Measurements from ENCODE around the gene KXD1.
A peak's percentile ranks its signal among the peaks of the same experiment; 100 is the strongest.
"Not testable (repeated sequence)": the region's sequence is repeated elsewhere in the genome, so short reads cannot be mapped to it uniquely, and the experiment has no call there.

KXD1 gene

DNA sequence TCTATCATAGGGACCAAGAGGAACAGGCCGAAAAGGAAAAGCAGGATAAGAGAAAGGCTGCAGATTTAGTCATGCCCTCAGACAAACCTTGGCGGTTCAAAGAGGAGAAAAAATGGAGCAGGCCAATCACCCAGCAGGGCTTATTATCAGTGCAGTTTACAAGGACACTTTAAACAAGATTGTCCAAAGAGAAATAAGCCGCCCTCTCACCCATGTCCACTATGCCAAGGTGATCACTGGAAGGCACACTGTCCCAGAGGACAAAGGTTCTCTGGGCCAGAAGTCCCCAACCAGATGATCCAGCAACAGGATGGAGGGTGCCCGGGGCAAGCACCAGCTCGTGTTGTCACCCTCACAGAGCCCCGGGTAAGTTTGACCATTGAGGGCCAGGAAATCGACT, 22.6 kb downstream of the KXD1 start:
- no peak for DNase-seq (ENCODE audit: low spot score)

DNA sequence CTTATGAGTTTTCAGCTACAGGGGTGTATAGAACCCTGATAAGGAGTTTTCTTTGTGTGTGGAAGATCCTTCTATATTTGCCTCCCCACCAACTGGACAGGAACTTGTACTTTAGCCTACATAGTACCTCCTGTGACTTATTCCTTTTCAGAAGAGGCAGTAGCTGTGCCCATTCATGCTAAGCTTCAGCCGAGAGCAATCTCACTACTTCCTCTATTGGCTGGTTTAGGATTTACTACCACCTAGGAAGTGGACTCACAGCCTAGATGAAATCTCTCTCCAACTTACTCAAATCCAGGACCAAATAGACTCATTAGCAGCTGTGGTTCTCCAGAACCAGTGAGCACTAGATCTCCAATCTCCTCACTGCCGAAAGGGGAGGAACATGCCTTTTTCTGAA, 28.6 kb downstream of the KXD1 start:
- DNase-seq (ENCODE audit: low spot score) = no peak

DNA sequence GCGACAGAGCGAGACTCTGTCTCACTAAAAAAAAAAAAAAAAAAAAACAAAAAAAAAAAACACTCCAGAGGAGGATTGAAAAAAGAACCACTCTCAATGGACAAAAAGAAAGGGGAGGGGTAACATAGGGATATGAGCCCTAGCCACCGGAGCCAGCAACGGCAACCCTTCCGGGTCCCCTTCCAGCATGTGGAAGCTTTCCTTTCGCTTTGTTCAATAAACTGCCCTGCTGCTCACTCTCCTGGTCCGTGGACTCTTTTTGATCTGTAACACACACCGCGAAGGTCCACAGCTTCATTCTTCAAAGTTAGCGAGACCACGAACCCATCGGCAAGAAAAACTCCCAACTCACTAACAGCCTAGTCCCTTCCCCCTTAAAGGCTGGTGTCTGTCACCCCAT, 29.9 kb downstream of the KXD1 start:
- DNase-seq (ENCODE audit: low spot score) = no peak

DNA sequence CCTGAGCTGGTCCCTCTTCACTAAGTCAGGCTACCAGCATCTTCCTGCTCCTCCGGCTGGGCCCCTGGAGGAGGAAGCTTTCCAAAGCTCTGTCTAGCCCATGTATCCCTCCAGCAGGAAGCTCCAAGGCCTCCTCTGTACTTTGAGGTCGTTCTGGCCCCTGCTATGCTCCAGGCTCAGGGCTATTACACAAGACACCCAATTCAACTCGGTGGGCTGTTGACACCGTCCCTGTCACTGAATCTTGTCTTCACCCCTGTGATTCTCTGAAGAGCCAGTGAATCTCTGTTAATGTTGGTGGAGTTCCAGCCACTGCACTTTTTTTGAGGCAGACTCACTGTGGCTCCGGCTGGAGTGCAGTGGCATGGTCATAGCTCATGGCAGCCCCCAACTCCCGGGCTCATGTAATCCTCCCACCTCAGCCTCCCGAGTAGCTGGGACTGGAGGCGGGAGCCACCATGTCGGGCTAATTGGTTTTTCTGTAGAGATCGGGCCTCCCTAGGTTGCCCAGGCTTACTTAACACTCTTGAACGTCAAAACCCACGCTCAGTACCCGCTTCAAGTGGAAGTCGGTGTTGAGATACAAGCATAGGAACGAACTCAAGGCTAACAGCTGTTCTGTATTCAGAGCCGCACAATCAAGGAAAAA, 30.4 kb downstream of the KXD1 start:
- no peak for DNase-seq (ENCODE audit: low spot score)

DNA sequence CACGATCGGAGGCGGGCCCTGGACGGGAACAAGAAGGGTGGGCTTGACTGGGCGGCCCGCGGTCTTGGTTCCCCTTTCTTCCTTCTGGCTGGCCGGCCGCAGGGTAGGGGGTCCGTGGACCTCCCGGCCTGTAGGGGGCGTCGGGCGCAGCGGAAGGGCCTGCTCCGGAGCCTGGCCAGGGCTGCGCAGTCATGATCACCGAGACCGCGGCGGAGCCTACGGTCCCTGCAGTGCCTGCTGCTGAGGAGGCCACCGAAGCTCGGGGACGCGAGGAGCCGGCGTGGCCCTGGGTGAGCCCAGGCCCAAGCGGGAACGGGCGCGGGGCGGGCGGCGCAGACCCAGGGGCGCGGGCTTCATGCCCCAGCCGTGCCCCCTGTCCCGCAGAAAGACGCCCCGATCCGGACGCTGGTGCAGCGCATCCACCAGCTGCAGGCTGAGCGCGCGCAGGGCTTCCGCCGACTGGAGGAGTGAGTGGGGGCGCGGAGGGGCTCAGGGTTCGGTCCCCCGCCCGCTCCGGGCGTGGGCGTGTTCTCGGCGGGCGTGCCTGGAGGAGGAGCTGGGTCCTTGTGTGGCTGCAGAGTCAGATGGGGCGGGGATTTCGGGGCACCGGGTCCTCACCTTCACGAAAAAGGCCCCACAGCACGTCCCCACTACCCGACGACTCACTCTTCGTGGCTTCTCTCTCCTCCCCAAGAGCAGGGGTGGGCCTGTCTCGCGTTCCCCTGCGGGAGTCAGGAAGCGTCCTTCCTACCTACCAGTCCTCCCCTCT, 31.1 kb downstream of the KXD1 start, which contains the start of gene REX1BD:
Gene REX1BD, plus strand, starts transcription at position 188 of the 769 bp plus-strand sequence. Its CDS starts 4 bp downstream, at position 192.
- DNase-seq (ENCODE audit: low spot score) = no peak

DNA sequence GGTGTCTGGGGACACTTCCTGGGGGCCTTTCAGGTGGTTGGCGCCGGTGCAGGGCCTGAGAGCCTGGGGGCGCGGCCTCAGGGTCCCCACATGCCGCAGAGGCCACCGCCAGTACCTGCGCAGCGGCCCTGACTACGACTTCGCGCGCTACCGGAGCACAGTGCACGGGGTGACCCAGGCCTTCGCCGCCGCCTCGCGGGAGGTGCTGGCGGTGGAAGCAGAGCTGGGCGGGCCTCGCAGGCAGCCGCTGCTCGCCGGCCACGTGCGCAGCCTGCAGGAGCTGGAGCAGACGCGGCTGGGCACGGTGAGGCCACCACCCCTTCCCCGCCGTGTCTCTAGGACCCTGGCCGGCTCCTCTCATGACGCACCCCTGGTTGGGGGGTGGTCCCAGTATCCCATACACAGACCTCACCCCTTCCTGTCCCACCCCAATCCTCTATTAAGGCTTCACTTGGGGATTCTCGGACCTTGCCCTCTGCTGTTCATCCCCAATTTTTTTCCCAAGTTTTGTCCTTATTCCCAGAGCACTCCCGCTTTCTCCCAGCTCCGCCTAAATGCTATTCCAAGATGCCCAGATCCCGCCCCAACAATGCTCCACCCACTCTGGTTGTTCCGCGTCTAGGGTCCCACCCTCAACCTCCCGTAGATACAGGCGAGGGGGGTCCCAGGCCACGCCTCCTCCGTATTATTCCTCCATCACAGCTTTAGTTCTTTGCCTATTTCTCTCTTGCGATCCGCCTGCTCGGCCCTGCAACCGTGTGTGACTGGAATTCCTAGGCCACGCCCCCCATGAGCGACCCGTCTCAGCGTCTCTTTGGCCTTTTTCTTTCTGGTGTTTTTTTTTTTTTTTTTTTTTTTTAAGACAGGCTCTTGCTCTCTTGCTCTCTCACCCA, 32.0 kb downstream of the KXD1 start:
- no peak for DNase-seq (ENCODE audit: low spot score)

DNA sequence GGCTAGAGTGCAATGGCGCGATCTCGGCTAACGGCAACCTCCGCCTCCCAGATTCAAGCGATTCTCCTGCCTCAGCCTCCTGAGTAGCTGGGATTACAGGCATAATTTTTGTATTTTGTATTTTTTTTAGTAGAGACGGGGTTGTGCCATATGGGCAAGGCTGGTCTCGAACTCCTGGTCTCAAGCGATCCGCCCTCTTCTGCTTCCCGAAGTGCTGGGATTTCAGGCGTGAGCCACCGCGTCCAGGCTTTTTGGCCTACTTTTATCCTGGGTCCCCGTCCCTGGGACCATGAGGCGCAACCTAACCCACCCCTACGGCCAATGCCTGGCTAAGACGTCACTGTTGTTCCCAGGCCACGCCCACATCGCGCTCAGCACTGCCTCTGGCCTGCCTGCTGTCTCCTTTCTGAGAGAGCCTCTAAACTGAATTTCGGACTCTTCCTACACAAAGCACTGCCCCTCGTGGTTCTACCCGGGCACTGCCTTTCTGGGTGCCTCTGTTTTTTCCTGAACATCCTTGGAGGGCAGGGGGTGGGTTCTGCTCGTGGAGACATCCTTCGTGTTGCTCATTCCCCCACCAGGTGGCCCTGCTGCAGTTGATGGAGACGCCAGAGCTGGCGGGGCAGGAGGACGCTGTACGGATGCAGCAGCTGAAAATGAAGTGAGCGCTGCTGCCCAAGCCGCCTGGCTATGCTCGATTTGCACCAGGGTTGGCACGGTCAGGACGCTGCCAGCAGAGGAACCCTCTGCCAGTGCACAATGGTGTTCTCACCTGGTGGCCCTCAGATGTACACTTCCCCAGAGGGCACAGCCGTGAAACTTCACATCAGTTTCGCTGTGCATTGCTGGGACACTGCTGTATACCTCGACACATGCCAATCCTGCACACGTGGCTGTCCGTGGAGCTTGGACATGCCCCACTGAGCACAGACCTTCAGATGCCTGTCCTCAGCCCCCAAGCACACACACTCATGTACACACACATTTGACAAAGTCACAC, 32.9 kb downstream of the KXD1 start:
- no peak for DNase-seq (ENCODE audit: low spot score)

DNA sequence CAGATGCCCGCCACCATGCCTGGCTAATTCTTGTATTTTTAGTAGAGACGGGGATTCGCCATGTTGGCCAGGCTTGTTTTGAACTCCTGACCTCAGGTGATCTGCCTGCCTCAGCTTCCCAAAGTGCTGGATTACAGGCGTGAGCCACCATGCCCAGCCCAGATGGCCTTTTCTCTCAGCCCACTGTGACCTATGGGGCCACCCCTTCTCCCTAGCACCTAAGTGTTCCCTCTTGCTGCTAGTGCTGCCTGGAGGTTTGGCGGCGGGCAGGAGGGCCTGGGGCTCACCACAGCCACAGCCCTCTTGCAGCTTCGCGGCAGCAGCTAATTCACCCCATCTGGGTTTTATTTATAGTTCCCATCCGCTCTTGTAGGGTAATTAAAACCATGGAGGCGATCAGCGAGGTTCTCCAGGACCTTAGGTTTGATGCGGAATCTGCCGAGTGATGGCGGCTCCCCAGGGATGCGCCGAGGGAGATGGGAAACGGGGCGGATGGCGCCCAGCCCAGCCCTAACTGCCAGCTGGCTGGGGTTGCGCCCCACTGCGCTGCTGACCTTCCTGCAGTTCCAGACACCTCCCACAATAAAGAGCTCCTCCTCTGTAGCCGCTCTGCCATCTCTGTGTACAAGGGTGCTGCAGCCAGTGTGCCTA, 34.2 kb downstream of the KXD1 start:
- DNase-seq (ENCODE audit: low spot score) = no peak

DNA sequence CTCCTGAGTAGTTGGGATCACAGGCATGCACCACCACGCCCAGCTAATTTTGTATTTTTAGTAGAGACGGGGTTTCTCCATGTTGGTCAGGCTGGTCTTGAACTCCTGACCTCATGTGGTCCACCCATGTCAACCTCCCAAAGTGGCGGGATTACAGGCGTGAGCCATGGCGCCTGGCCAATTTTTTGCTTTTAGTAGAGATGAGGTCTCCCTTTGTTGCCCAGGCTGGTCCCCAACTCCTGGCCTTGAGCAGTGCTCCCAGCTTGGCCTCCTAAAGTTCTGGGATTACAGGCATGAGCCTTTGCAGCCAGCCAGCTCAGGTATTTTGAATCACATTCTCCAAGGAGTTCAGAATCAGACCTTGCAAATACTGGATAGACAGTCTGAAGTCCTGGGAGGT, 35.1 kb downstream of the KXD1 start:
- DNase-seq (ENCODE audit: low spot score) = not testable (repeated sequence)

DNA sequence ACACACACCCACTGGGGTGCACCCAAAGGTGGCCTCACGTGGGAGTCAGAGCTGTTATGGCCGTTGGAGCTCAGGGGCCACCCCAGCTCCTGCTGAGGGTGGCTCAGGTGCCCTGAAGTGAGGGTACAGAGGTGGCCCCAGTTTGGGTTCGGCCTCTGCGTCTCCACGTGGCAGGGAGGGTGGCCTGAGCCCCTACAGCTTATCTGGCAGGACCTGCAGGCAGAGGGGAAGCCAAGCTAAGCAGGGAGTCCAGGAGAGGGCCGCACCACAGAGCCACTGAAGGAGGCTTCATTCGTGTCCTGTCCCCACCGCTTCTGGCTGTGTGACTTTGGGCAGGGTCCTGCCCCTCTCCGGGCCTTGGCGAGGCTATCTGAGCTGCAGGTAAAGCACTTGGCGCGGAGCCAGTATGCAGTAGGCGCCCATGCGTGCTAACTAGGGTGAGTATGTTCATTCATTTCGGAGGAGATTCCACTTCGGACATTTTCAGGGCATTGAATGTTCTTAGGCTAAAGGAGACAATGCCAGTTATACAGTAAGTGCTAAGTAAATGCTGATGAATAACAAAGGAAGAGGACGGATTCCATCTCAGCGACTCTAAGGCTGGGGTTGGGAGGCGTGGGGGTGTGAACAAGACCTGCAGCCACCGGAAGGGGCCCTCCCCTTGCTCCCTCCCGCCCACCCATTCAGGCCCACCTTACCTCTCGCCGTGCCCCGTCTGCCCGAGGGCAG, 35.9 kb downstream of the KXD1 start:
- no peak for DNase-seq (ENCODE audit: low spot score)

DNA sequence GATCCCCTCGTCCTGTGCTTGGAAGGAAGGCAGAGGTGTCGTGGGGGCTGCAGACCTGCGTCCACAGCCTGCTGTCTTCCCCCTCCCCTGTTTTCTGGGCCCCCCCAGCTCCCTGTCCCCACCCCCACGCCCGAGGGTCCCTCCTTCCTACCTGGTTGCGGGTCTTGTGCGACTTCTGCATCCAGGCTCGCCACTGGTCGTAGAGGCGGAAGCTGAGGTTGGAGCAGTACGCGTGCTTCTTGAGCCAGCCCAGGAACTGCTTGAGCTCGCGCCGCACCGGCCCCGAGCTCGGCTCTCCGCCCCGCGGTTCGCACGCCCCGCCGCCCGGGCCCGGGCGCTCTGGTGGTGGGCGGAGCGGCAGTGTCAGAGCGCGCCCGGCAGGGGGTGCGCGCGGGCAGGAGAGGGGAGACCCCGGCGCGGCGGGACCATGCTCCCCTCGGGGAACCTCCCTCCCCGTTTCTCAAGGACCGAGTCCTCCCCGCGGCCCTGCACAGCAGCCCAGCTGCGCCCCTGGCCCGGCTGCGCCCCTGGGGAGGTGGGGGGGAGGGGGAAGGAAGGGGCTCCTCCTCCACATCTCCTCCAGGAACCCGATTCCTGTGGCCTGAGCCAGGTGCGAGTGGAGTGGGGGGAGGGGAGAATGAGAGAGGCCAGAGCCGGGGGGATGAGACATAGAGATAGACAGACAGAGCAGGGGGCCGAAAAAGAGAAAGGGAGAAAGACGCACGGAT, 36.6 kb downstream of the KXD1 start:
- DNase-seq (ENCODE audit: low spot score) = peak; percentile 57

DNA sequence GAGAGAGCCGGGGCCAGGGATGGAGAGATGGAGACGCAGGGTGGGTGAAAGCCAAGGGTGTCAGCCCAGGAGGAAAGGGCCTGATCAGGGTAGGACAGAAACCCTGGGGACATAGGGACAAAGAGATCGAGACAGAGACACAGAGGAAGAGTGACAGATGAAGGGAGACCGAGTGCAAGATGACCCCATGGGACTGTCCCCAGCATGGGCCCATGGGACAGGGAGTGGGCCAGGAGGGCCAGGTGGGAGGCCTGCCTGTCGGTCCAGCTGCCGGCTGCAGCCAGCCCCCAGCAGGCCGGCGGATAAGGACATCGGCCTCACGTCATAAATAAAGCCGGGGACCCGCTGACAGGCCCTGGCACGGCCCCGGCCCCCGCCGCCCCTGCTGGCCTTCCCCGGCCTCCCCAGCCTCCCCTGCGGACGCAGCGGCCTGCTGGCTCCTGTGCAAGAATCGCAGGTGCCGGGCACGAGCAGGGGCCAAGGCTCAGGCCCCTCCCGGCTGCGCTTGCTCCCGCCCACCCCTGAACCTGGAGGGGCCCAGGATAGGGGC, 37.2 kb downstream of the KXD1 start:
- DNase-seq (ENCODE audit: low spot score) = no peak

DNA sequence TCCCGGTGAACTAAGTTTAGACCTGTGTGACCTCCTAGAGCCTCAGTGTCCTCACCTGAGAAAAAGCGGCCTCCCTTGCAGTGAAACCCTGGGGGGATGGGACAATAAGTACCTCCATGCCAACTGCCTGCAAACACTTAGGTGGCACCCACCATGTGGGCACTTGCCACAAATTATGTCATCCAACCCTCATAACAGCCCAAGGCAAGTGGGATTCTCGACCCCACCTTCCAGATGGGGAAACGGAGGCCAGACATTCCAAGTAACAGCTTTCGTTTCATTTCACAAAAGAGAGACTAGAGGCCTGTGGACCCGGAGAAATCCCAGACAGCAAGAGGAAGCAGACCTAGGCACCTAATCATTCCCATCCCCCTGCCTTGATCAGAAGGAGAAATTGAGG, 37.8 kb downstream of the KXD1 start:
- DNase-seq (ENCODE audit: low spot score) = no peak

DNA sequence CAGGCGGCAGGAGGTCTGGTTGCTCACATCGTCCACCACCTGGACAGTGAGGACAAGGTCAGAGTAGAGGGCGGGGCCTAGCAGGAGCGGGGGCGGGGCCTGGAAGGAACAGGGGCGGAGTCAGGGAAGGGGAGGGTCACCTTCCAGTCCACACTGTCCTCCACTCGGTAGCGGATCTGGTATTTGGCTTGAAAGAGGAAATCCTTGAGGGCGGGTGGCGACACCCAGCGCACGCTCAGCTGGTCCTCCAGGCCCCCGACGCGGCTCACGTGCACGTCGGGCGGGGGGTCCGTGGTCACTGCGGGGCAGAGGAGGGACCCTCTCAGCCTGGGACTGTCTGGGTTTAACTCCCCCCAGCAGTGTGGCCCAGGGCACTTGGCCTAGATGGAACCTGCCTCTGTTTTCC, 39.1 kb downstream of the KXD1 start:
- DNase-seq (ENCODE audit: low spot score) = peak; percentile 64

DNA sequence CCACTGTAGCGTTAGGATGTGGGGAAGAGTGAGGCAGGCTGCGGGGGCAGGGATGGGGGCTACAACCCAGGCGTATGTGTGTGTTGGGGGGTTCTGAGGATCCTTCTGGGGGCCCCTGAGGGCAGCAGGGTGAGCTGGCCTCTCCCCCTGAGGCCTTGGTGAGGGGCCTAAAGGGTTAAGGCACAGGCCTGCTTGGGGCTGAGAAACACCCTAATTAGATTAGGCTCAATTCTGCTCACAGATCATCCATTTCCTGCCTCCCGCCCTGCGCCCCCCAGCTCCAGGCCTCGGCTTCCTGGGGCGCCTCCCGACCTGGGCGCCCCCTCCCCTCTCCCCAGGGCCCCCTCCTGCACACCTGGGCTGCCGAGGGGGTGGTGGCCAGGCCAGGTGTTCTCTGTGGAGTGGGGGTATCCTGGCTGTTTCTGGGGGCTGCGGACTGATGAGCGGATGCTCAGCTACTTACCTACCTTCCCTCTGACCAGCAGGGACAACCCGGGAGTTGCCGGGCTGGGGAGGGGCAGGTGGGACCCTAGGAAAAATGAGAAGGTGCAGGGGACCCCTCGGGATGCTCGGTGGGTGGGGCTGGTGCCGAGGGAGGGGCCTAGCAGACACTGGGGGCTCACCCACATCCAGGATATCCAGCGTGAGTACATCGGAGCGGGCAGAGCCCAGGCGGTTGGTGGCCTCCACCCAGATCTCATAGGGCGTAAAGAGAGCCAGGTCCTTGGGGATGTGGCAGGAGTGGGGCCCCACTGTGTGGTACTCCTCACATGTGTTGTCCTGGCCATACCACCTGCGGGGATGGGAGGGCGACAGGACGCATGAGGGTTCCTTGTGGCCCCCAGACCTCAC, 40.4 kb downstream of the KXD1 start:
- DNase-seq (ENCODE audit: low spot score) = no peak

DNA sequence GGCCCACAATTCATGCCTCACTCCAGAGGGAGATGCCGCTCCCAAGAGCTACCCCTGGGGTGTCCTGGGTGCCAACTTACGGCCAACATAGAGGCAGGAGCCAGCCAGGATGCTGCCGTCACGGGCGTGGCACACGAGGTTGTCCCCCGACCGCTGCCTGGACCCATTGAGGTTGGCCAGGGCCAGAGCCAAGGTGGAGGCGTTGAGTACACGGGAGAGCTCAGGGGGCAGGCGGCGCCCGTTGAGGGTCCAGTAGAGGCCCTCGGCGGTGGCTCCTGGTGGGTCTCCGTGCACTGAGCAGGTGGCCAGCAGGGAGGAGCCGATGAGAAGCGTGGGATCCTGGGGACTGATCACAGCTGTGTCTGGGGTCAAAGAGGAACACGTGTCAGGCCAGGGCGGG, 41.8 kb downstream of the KXD1 start:
- no peak for DNase-seq (ENCODE audit: low spot score)

DNA sequence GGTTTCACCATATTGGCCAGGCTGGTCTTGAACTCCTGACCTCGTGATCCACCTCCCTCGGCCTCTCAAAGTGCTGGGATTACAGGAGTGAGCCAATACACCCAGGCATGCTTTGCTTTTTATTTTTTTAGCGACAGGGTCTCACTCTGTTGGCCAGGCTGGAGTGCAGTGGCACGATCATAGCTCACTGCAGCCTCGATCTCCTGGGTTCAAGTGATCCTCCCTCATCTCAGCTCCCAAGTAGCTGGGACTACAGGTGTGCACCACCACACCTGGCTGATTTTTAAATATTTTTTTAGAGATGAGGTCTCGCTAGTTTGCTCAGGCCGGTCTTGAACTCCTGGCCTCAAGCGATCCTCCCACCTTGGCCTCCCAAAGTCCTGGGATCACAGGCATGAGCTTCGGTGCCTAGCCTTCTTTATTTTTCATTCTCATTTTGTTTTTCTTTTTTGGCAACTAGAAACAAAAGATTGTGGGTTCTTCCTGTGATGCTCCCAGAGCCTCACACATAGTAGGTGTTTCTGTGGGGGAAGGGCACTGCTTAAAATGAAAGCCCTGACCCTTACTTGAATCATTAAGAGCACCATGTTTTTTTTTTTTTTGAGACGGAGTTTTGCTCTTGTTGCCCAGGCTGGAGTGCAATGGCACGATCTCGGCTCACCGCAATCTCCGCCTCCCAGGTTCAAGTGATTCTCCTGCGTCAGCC, 43.2 kb downstream of the KXD1 start:
- not testable (repeated sequence) for DNase-seq (ENCODE audit: low spot score)

DNA sequence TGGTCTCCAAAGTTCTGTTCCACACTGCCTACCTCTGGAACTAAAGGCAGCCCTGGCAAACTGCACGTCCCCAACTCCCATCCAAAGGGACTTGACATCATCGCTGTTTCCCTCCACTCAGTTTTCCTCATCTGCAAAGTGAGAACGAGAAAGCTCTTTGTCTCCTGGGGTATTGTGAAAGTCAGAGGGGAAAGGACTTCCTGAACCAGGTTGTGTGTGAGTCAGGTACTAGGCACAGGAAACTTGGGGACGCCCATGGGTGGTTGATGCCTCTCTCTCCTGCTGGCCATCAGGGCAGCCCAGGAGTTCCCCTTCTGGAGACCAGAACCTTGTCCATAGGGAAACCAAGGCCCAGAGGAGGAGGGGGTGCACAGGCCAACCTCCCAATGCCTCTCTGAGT, 44.2 kb downstream of the KXD1 start:
- no peak for DNase-seq (ENCODE audit: low spot score)

Measured in COLO829 (cell line).